Measurements from ENCODE around the gene PPIB.
"Not testable (repeated sequence)": the region's sequence is repeated elsewhere in the genome, so short reads cannot be mapped to it uniquely, and the experiment has no call there.

Gene PPIB

GRCh38 chr15:64112073-64112772 is 50.6 kb downstream of the PPIB start:
- H3K4me3 ChIP-seq (ENCODE audit: low read depth in 1 of 2, low read length in 2 of 2) = no peak overlapping the region
- H3K4me1 ChIP-seq (ENCODE audit: insufficient read depth, low read length) = peaks cover 11% of the 10 kb centered on the region
- no peaks in the 10 kb centered on the region for H3K27me3 ChIP-seq (ENCODE audit: control insufficient read depth in 1 of 2, insufficient read depth in 2 of 2, low read length in 2 of 2)
- H3K27ac ChIP-seq (ENCODE audit: low read depth, low read length) = no peak overlapping the region
- H3K9ac ChIP-seq (ENCODE audit: low read length) = no peak overlapping the region
- H3K36me3 ChIP-seq (ENCODE audit: insufficient read depth, low read length) = peaks cover 34% of the 10 kb centered on the region
- H3K9me3 ChIP-seq (ENCODE audit: low read length) = no peaks in the 10 kb centered on the region

DNA sequence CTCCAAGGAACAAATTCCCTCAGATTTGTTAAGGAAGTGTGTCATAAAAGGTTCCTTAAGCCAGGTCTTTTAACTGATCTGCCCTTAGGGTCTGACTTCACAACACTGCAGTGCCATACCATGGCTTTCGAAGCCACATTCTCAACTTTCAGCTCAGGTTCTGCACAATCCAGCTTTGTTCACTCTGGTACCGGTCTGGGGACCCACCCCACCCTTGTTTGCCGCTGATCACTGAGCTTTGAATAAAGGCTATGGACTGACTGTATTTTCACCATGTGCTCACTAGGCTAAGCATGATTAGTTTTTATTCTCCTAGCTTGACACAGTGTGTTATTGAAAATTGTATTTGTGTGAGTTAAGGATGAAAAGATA is 51.2 kb downstream of the PPIB start:
- H3K4me1 ChIP-seq (ENCODE audit: insufficient read depth, low read length) = peaks cover 11% of the 10 kb centered on the region

DNA sequence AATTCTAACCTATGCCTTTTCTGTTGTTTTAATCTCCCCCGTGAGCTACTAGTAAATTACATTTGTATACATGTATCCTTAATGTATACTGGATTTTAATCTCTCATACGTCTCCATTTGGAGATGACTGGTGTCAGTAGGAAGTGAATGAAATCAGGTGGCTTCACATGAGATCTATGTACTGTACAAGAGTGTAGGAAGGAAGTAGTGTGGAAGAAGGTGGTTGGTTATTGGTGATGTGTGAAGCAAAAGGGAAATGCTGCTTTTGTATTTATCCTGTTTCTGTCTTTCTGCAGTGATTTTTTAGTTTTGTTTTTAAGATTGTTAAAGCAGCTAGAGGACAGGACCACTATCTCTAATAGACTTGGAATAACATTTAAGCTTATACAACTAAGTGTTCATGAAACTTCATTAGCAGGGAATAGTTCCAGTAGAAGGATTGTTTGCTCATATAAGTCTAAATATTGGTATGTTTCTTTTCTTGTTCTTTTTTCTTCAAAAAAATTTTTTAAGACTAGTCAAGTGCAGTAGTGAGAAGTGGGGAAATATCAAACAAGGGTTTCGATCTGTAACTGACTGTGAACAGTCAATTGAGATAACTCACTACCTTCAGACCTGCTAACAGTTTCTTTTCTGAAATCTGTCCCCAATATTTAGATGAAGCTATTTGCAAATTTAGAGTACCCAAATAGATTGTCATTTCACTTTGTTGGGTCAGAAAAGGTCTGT is 51.7 kb downstream of the PPIB start:
- H3K4me3 ChIP-seq (ENCODE audit: low read depth in 1 of 2, low read length in 2 of 2) = no peak overlapping the region
- H3K36me3 ChIP-seq (ENCODE audit: insufficient read depth, low read length) = peaks cover 30% of the 10 kb centered on the region
- H3K9me3 ChIP-seq (ENCODE audit: low read length) = no peaks in the 10 kb centered on the region
- no peak overlapping the region for H3K9ac ChIP-seq (ENCODE audit: low read length)
- H3K27ac ChIP-seq (ENCODE audit: low read depth, low read length) = no peak overlapping the region
- H3K27me3 ChIP-seq (ENCODE audit: control insufficient read depth in 1 of 2, insufficient read depth in 2 of 2, low read length in 2 of 2) = no peaks in the 10 kb centered on the region
- peaks cover 16% of the 10 kb centered on the region for H3K4me1 ChIP-seq (ENCODE audit: insufficient read depth, low read length)

More for the DNA sequence above, 51.2 kb downstream of the PPIB start:
- Histone ChIP-seq H3K9ac (ENCODE audit: low read length) (no peak overlapping the region), H3K9me3 (ENCODE audit: low read length) (no peaks in the 10 kb centered on the region), H3K4me3 (ENCODE audit: low read depth in 1 of 2, low read length in 2 of 2) (no peak overlapping the region), H3K27ac (ENCODE audit: low read depth, low read length) (no peak overlapping the region), H3K27me3 (ENCODE audit: control insufficient read depth in 1 of 2, insufficient read depth in 2 of 2, low read length in 2 of 2) (no peaks in the 10 kb centered on the region), H3K36me3 (ENCODE audit: insufficient read depth, low read length) (peaks cover 34% of the 10 kb centered on the region)

- not testable (repeated sequence) for H3K27ac ChIP-seq (ENCODE audit: low read depth, low read length); H3K4me3 ChIP-seq (ENCODE audit: low read depth in 1 of 2, low read length in 2 of 2); H3K9ac ChIP-seq (ENCODE audit: low read length); H3K27me3 ChIP-seq (ENCODE audit: control insufficient read depth in 1 of 2, insufficient read depth in 2 of 2, low read length in 2 of 2); H3K9me3 ChIP-seq (ENCODE audit: low read length)
- Histone ChIP-seq H3K36me3 (ENCODE audit: insufficient read depth, low read length) (peaks cover 21% of the 10 kb centered on the region), H3K4me1 (ENCODE audit: insufficient read depth, low read length) (peaks cover 20% of the 10 kb centered on the region)
Measured at GRCh38 chr15:64110108-64110701, 52.6 kb downstream of the PPIB start.

GRCh38 chr15:64107337-64107736 is 55.5 kb downstream of the PPIB start:
- no peak overlapping the region for H3K27ac ChIP-seq (ENCODE audit: low read depth, low read length)
- no peaks in the 10 kb centered on the region for H3K9me3 ChIP-seq (ENCODE audit: low read length)
- H3K36me3 ChIP-seq (ENCODE audit: insufficient read depth, low read length) = peaks cover under 1% of the 10 kb centered on the region
- no peak overlapping the region for H3K4me3 ChIP-seq (ENCODE audit: low read depth in 1 of 2, low read length in 2 of 2)
- no peaks in the 10 kb centered on the region for H3K27me3 ChIP-seq (ENCODE audit: control insufficient read depth in 1 of 2, insufficient read depth in 2 of 2, low read length in 2 of 2)
- H3K4me1 ChIP-seq (ENCODE audit: insufficient read depth, low read length) = peaks cover 19% of the 10 kb centered on the region
- no peak overlapping the region for H3K9ac ChIP-seq (ENCODE audit: low read length)

Data from muscle layer of colon (tissue), 2 donors.